T-helper 1 cell (primary cell): Measurements from ENCODE around the gene ITGB3BP.

Experiments
- DNase-seq, 5 donors: peaks; one replicate each; pipeline ENCODE4 v3.0.0-alpha.2; 2012 to 2020

The ITGB3BP gene

GRCh38 chr1:63414691-63415365 is 108.2 kb downstream of the ITGB3BP start:
- DNase-seq: no peak

GRCh38 chr1:63413394-63413793 is 109.6 kb downstream of the ITGB3BP start:
- no peak for DNase-seq

GRCh38 chr1:63411066-63411465 is 112.0 kb downstream of the ITGB3BP start:
- DNase-seq: no peak

DNA sequence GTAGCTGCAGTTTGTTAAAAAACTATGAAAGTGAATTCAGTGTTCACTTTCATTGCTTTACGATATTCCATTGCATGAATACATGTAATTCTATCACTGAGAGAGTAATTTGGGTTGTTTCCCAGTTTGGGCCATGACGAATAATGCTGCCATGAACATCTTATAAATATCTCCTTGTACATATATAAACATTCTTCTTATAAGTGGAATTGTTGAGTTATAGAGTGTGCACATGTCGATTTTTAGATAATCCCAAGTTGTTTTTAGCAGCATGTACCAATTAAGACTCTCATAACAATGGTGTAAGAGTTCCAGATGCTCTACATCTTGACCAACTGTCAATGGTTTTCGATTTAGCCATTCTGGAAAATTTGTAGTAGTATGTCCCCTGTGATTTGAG is 114.7 kb downstream of the ITGB3BP start:
- DNase-seq: no peak

GRCh38 chr1:63407002-63407401 is 116.0 kb downstream of the ITGB3BP start:
- no peak for DNase-seq

DNA sequence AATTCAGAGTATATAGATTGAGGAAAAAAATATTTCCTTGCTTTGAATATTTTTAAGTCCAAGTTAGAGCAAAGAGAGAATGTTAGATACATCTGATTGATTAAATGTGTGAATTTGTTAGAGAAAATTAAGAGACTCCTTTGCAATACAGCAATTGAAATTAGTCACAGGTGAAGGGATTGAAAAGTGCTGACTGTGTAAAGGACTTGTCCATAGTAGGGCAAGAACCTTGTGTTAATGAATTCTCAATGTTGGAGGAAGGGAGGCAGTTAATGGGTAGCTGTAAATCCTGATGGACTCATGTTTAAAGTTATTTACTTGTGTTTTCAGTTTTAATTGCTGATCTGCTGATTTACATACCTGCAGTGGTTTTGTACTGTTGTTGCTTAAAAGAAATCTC is 117.0 kb downstream of the ITGB3BP start:
- DNase-seq: no peak

- DNase-seq: no peak
Observed at GRCh38 chr1:63405021-63405420, 118.0 kb downstream of the ITGB3BP start.

DNA sequence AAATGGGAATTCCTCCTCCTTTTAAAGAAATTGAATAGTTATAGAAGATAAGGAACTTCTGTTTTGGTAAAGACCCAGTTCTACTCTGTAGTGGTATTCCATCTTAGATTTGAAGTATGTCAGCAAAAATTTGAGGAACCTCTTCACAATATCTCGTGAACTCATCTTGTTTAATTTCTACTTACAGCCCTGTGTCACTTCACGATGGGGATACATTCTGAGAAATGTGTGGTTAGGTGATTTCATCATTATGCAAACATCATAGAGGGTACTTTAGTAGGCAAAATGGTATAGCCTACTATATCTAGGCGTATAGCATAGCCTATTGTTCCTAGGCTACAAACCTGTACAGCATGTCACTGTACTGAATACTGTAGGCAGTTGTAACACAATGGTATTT is 119.6 kb downstream of the ITGB3BP start:
- DNase-seq: peak in 1 of 5 donors; percentile 2

- no peak for DNase-seq
Observed at GRCh38 chr1:63401945-63402344, 121.1 kb downstream of the ITGB3BP start.
